ENCODE results near the gene KDSR. TPM values are rescaled to one million over a fixed set of nuclear protein-coding genes. Genes with fewer than 3 reads are reported as not detected.

The KDSR gene
- total RNA-seq, 2 donors from 2014 or later, result 14.5 TPM

DNA sequence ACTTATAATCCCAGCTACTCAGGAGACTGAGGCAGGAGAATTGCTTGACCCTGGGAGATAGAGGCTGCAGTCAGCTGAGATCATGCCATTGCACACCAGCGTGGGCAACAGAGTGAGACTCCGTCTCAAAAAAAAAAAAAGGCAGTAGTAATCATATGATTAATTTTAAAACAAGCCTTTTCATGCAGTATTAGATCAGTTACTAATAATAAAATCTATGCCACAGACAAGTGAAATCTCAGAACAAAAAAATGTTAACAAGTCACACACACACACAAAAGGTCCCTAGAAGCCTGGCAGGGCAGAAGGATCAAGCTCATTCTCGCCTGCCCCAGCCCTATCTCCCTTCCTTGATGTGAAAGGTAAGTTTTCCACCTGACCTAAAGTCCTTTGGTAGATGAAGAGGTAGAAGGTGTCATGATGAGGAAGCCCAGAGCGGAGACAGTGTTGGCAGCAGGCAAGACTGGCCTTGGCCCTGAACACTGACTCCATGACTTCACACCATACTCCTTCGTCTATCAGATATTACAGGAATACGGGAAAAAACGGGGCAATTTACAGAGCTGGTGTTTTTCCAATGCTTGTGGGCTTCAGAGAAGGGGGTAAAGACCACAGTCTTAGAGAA, 10.6 kb downstream of the KDSR start:
- TF ChIP-seq, protein P1, sequence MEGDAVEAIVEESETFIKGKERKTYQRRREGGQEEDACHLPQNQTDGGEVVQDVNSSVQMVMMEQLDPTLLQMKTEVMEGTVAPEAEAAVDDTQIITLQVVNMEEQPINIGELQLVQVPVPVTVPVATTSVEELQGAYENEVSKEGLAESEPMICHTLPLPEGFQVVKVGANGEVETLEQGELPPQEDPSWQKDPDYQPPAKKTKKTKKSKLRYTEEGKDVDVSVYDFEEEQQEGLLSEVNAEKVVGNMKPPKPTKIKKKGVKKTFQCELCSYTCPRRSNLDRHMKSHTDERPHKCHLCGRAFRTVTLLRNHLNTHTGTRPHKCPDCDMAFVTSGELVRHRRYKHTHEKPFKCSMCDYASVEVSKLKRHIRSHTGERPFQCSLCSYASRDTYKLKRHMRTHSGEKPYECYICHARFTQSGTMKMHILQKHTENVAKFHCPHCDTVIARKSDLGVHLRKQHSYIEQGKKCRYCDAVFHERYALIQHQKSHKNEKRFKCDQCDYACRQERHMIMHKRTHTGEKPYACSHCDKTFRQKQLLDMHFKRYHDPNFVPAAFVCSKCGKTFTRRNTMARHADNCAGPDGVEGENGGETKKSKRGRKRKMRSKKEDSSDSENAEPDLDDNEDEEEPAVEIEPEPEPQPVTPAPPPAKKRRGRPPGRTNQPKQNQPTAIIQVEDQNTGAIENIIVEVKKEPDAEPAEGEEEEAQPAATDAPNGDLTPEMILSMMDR (IDR thresholded peaks at IDR 0.05), result no peak
- no peak for TF ChIP-seq POLR2A (IDR thresholded peaks at IDR 0.05)
- peaks cover 0 to 31% of the 10 kb centered on the region in 2 donors for H3K36me3 ChIP-seq (replicated peaks in 1 of 2; ENCODE audit: insufficient read depth in 1 of 2, low read depth in 2 of 2)
- H3K4me1 ChIP-seq, result no peaks in the 10 kb centered on the region
- DNase-seq (no peak), ATAC-seq (no peak)
- H3K4me3 ChIP-seq, result no peak overlapping the region
- no peaks in the 10 kb centered on the region for H3K27me3 ChIP-seq
- WGBS, 2 donors, result 77 to 80% methylated on average over 7 of the region's 7 CpGs
- no peak overlapping the region for H3K27ac ChIP-seq
- intact Hi-C loops (cut with DNase I), result no loop called here
- no peaks in the 10 kb centered on the region for H3K9me3 ChIP-seq

DNA sequence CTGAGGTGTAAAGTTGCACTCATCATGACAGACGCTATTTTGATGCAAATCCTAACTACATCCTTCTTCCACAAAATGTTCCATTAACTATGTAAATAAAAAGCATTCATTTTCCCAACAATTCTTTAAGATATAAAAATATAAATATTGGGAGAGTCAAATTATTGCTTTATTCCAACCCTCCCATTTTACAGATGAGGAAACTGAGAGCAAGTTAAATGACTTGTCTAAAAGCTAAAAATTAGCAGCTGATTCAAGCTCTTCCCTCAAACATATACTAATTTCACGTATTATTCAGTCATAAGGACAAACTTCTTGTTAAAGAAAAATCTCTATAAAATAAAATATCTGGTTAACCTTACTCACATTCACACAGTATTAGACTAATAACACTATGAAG, 16.8 kb downstream of the KDSR start:
- Histone ChIP-seq H3K4me1 (no peaks in the 10 kb centered on the region), H3K36me3 (replicated peaks in 1 of 2; ENCODE audit: insufficient read depth in 1 of 2, low read depth in 2 of 2) (peaks cover 0 to 37% of the 10 kb centered on the region in 2 donors), H3K27ac (no peak overlapping the region), H3K27me3 (no peaks in the 10 kb centered on the region), H3K9me3 (no peaks in the 10 kb centered on the region), H3K4me3 (no peak overlapping the region)
- DNase-seq (no peak), ATAC-seq (no peak)
- 47 to 50% methylated on average over 2 of the region's 2 CpGs for WGBS, 2 donors
- intact Hi-C loops (cut with DNase I), result no loop called here
- TF ChIP-seq, protein P1 (IDR thresholded peaks at IDR 0.05), result no peak
- no peak for TF ChIP-seq POLR2A (IDR thresholded peaks at IDR 0.05)

DNA sequence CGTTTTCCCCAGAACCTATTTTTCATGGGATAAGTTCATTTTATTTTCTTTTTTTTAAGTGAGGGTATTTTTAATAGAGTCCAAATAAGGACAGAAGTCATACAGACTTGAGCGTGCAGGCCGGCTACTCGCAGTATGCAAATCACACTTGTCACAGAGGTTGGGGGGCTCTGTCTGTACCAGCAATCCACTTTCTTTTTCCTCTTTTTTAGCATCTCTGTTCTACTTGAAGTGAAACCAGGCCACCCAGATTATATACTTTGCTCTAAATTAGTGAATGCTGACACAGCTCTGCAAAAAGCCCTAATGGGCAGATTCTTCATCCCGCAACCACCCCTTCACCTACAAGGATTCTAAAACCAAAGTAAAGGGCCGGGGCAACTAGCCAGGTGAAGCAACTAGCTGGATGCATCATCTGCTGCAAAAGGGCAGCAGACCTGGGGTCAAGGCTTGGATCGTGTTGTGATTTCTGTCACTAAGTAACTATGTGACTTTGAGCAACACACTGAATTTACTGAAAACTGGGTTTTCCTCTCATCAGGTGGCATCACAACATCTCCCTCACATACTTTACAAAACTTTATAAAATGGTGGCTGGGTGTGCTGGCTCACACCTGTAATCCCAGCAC, 18.4 kb downstream of the KDSR start:
- no peak overlapping the region for H3K4me3 ChIP-seq
- peaks cover 0 to 27% of the 10 kb centered on the region in 2 donors for H3K36me3 ChIP-seq (replicated peaks in 1 of 2; ENCODE audit: insufficient read depth in 1 of 2, low read depth in 2 of 2)
- DNase-seq (no peak), ATAC-seq (no peak)
- TF ChIP-seq, protein P1 (IDR thresholded peaks at IDR 0.05), result no peak
- TF ChIP-seq POLR2A (IDR thresholded peaks at IDR 0.05), result no peak
- H3K4me1 ChIP-seq, result no peaks in the 10 kb centered on the region
- no peaks in the 10 kb centered on the region for H3K9me3 ChIP-seq
- intact Hi-C loops (cut with DNase I), result no loop called here
- WGBS, 2 donors, result 93 to 96% methylated on average over 7 of the region's 7 CpGs
- no peak overlapping the region for H3K27ac ChIP-seq
- H3K27me3 ChIP-seq, result no peaks in the 10 kb centered on the region

DNA sequence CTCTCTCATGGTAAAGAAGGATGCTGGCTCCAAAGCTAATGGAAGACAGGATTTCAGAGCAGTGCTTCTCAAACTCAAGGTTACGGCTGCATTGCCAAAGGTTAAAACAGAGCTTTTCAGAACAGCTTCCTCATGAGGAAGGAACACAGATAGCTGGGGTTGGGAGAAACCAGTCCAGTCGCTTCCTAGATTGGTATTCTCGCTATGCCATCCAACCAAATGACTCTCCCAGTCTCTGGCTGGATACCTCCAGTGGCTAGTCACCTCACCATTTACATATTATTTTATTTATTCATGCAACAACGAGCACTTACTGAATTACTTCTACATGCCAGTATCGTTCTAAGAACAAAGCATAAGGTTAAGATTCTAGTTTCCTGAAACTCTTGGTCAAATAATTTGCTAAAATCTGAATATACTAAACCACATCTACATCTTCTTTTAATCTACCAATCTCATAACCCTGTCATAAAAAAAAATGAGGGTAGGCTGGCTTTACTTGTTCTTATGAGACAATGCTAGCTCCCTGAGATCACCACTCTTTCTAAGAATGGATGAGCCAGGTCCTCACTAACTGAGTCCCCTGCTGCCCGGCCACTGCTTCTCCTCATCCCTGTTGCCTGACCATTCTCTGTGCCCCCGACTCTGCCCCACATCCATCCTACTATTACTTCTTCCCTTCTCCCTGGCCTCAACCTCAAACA, 20.4 kb downstream of the KDSR start:
- peaks cover 0 to 26% of the 10 kb centered on the region in 2 donors for H3K36me3 ChIP-seq (replicated peaks in 1 of 2; ENCODE audit: insufficient read depth in 1 of 2, low read depth in 2 of 2)
- no peaks in the 10 kb centered on the region for H3K4me1 ChIP-seq
- 87 to 96% methylated on average over 7 of the region's 7 CpGs for WGBS, 2 donors
- ATAC-seq (no peak), DNase-seq (no peak)
- no peaks in the 10 kb centered on the region for H3K9me3 ChIP-seq
- TF ChIP-seq, protein P1 (IDR thresholded peaks at IDR 0.05), result no peak
- TF ChIP-seq POLR2A (IDR thresholded peaks at IDR 0.05), result no peak
- no peak overlapping the region for H3K27ac ChIP-seq
- H3K4me3 ChIP-seq, result no peak overlapping the region
- no peaks in the 10 kb centered on the region for H3K27me3 ChIP-seq
- intact Hi-C loops (cut with DNase I), result no loop called here

Measured in body of pancreas (tissue), 4 donors.